Activated T-cell treated with anti-CD3 and anti-CD28 coated beads for 4 hours (primary cell): ENCODE measurements around the gene TRANK1.
A peak's percentile ranks its signal among the peaks of the same experiment; 100 is the strongest.
"Not testable (repeated sequence)": the region's sequence is repeated elsewhere in the genome, so short reads cannot be mapped to it uniquely, and the experiment has no call there.

ENCODE experiments used
- DNase-seq: peaks from one replicate; pipeline ENCODE4 v3.0.0-alpha.2; 2020

TRANK1 gene

DNA sequence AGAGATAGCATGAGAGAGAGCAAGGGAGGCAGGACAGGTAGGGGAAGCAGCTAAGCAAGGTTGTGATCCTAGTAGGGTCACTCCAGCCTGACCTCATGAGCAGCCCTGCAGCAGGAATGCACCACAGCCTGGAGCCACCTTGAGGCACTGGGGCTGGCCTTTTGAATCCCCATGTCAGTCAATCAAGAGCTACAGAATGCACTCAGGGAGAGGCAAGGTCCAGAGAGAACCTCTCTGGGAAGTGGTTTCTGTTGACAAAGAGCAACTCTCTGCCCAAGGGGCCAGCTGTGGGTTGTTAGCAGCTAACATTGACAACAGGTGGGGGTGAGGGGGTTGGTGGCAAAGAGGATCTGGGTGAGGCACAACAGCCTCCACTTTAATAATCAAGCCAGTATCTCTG is 54.6 kb downstream of the TRANK1 start:
- DNase-seq = no peak

- DNase-seq = no peak
Observed at GRCh38 chr3:36881735-36882134, 63.1 kb downstream of the TRANK1 start.

GRCh38 chr3:36879842-36880241 is 65.0 kb downstream of the TRANK1 start:
- not testable (repeated sequence) for DNase-seq

- DNase-seq = no peak
Observed at GRCh38 chr3:36877930-36878685, 66.7 kb downstream of the TRANK1 start.

DNA sequence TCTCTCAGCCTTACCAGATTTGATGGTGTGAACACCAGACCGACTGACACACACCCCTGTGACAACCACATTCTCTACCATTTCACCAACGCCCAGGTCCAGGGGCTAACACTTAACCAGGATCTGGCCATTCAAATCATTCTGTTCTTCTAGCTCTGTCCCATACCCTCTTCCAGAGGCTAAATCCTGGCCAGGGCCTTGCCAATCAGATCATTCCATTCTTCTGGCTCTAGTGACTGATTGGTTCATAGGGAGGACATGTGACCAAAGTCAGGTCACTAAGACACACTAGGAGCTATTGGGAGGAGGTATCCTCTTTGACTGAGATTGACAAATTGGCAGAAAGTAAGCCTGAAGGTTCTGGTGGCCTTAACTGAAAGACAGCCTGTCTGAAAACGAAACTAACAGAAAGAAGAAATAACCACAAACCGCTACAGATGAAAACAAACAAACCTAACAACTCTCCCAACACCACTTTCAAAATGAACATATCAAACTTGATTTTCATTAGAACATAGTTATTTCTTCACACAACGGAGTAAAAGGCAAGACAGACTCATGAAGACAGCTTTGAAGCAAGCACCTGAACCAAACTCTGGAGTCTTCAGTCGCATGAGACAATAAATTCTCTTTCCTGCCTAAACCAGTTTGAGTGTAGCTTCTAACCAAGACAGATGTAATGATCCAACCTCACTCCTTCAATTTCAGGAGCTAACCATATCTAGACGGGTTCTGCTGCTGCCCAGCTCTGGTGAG is 68.5 kb downstream of the TRANK1 start:
- DNase-seq = no peak

DNA sequence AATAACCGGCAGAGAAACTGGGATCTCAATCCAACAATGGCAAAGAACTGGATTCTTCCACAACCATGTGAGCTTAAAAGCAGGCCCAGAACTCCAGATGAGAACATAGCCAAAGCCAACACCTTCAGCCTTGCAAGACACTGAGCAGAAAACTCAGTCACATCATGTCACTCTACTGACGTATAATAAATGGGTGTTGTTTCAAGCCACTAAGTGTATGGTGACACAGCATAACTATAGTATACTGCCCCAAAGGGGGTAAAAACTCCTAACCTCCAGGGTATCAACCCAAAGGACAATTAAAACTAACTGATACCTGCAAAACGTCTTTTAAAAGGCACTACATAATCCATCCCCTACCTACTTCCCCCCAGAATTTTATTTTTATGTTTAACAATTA is 69.5 kb downstream of the TRANK1 start:
- DNase-seq = no peak

- no peak for DNase-seq
Observed at GRCh38 chr3:36874424-36874823, 70.4 kb downstream of the TRANK1 start.

DNA sequence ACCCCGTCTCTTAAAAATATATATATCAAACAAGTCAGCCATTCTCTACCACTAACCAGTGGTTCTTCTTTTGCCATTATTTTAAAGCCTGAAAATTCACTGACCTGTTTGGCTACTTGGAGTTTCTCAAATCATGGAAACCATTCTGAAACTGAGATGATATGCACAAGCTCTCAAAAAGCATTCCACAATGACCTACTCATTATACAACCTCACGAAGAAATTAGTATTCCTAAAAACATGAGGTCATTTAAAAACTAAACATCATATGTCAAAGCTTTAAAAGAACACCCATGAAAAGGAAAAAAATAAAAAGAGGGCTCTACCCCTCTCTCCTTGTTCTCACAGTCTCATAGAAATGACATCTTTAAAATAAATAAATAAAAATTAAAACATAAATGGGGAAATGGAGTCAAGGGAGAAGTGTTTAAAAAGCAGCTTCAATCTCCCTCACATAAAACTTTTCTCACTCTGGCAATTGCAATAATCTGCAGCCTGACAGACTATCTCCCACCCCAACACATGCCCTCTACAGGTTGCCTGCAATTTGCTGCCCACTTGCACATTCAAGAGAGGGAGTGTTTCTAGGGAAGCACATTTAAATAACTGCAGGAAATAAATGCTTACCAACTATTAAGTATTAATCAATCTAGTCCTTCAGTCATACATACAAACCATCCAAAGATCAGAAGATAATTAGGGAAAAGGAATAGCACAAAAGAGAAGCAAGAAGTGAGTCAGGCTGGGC is 73.3 kb downstream of the TRANK1 start:
- no peak for DNase-seq

GRCh38 chr3:36868614-36869436 is 76.0 kb downstream of the TRANK1 start:
- DNase-seq = peak; percentile 17

DNA sequence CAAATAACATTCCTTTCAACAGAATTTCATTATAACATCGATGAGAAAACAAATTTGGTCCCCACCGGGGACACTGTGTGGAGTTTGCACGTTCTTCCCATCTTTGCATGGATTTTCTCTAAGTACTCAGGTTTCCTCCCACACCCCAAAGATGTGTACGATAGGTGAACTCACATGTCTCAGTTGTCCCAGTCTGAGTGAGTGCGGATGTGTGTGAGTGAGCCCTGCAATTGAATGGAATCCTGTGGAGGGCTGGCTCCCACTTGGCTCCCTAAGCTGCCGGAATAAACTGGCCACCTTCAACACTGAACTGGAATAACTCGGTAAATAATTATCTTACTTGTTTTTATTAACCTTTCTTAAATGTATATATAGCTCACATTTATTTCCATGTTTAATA is 77.0 kb downstream of the TRANK1 start:
- no peak for DNase-seq

GRCh38 chr3:36866368-36866767 is 78.5 kb downstream of the TRANK1 start:
- DNase-seq = no peak

DNA sequence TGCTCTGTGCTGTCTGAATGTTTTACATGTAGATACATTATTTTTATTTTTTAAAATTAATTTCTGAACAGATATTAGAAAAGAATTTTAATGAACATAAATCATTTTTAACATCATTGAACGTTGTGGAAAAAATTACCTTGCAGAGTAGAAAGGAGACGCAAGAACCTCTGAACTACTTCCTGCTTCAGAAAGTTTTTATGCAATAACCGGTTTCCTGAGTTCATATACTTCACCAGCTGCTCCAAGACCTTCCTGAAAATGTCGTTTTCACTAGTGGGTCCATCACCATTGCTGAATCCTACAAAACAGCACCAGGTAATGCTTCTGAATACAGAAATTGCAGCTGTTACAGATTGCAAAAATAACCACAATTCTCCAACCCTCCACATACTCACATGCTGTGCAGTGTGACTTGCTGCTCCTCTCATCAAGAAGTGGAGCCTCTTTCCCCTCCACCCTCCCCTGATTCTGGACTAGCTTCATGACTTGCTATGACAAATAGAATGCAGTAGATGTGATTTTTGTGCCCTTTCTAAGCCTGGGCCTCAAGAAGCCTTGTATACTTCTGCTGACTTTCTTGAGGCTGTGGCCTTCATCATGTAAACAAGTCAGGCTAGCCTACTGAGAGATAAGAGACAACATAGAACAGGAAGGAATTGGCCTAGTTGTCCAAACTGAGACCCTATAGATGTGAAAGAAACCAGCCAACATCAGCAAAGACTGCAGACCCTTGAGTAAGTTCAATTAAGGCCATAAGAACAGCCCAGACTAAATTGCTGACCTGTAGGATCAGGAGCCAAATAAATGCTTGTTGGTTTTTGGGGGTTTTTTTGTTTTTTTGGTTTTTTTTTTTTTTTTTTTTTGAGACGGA is 80.4 kb downstream of the TRANK1 start:
- no peak for DNase-seq

DNA sequence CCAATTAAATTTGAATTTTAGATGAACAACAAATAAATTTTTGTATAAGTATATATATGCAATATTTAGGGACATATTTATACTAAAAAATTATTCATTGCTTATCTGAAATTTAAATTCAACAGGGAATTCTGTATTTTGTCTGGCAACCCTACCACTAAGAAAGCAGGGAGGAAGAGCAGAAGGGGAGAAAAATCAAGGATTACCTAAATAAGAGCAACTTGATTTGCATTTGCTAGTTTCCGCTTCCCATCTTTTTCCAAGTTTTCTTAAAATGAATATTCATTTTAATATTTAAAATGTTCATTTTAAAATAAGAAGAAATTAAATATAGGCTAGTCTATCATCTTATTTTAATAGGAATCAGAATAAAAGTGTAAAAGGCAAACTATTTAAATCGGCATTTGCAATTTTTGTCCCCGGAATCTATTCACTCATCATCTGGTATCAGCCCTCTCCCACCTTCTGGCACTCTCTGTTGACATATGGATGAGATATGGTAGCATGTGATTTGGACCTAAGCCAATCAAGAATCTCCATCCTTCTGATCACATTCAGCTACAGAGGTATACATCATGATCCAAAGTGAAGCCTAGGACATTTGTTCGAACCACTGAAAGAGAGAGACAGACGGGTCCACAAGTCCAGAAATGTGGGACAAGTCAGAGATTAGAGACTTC is 82.6 kb downstream of the TRANK1 start:
- no peak for DNase-seq

- no peak for DNase-seq
Observed at GRCh38 chr3:36859494-36859893, 85.4 kb downstream of the TRANK1 start.

DNA sequence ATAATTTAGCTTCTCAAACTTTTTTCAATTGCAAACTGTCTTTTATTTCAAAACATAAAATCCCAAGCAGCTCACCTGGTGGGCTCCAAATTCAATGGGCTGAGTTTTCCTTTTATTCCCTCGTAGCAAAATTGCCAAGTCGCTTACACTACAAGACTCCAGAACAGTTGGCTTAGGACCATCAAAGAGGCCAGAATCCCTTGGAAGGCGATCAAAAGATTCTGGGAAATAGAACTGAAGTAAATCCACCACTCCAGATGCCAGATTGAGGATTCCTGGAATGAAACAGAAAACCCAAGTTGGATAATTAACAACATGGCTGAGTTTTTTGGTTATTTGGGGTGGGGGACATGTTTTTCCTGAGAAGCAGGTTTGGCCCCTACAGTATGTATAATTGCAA is 92.8 kb downstream of the TRANK1 start:
- no peak for DNase-seq

DNA sequence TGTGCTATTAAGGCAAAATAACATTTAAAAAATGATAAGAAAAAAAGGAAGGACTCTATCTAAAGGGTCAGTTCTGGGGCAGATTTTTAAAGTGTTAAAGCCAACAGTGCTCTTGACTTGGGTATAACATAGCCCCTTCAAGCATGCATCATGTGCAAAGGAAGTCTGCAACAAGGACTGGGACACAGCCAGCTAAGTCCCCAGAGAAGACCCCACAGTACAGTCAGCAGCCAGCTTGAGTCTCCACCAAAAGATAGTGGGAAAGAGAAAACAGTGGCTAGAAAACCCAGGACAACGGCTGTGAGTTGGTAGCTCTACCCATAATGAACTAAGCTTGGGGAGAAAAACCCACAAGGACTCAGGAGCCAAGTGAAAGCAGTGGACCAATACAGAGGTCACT is 94.1 kb downstream of the TRANK1 start:
- no peak for DNase-seq

DNA sequence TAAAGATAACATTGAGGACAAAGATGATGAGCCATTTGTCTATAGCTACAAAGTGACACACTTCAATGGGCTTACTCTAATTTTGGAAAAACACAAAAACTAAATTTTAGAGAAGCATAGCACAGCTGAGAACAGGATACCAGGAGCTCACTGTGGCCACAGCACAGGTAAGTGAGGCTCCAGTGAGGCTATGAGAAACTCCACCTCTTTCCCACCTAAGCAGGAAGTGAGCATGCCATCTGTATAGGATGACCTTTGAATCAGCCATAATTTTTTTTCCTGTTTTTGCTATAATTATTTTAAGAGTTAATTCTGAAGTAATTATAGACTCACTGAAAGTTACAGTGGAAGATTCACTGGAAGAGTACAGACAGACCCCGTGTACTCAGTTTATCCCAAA is 98.4 kb downstream of the TRANK1 start:
- no peak for DNase-seq

DNA sequence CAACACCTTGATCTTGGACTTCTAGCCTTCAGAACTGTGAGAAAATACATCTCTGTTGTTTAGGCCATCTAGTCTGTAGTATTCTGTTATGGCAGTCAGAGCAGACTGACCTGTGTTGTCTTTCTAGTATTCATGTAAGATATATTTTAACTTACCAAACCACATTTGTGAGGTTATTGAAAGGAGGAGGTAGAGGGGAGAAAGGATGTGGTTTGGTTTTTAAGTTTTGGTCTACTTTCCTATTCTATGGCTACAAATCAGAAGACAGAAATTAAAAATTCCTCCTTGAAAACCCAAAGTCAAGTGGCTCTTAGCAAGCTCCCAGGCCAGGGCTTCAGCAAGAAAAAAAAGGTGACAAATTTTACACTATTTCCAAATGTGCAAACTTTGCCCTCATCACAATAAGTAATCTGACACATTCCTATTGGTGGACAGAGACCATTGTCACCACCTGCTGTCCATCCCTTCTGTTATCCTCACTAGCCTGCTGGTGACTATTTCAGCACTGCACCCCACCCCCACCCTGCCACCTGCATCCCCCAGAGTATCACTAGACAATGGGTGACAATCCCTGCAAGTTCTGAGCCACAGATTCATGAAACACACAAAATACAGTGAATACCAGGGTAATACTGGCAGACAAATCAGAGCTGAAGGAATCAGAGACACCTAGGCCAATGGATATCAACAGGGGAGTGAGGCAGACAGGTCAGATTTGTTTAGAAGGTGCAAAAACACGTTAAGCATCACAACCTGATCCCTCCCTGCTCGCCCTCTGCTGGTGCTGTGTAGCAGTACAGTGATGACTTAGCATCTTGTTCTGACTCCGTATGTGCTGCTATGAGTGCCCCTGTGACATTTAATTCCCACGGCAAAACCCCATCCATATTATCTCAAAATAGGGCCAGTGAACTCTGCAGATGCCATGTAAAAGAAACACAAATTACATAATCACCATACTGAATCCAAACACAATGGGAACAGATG is 101.5 kb downstream of the TRANK1 start:
- DNase-seq = peak; percentile 10

DNA sequence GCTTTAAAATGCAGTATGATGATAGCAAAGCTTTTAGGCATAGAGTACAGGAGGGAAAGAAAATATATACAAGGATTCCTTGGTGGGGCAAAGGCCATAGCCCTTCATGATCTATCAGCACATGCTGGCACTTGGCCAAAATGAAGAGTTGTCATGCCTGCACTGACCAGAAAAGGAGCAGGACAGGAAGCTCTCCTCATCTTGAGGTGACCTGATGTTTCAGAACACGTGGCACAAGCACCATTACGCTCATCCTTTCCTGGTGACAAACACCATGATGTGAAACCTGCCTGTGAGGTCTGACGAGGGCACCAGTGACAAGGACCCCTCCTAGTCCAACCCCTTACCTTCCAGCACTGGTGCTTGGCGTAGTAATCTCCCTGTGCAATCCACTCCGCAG is 102.6 kb downstream of the TRANK1 start:
- DNase-seq = no peak

DNA sequence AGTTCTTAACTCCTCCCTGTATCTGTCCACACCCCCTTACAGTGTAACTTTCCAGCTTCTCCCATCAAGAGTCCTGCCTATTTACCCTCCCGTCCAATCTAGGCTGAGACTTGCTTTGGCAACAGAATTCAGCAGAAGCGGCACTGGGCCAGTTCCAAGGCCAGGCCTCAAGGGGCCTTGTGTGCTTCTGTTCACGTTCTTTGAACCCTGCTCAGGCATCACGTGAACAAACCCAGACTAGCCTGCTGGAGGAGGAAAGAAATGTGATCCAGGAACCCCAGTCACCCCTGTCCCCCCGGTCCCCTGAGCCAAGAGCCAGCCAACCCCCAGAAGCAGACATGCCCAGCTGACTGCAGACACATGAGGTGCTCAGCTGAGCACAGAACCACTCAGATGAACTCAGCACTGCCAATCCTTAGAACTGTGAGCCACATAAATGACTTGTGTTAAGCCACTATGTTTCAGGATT is 104.4 kb downstream of the TRANK1 start:
- DNase-seq = no peak
